Activated T-cell treated with anti-CD3 and anti-CD28 coated beads, Interleukin-2, amount 50 U/mL, for 48 hours (primary cell): Measurements from ENCODE around the gene HS6ST1.

ENCODE experiments used
- DNase-seq, 2 experiments: peaks; one replicate each; pipeline ENCODE4 v3.0.0-alpha.2; 2020

HS6ST1 gene

DNA sequence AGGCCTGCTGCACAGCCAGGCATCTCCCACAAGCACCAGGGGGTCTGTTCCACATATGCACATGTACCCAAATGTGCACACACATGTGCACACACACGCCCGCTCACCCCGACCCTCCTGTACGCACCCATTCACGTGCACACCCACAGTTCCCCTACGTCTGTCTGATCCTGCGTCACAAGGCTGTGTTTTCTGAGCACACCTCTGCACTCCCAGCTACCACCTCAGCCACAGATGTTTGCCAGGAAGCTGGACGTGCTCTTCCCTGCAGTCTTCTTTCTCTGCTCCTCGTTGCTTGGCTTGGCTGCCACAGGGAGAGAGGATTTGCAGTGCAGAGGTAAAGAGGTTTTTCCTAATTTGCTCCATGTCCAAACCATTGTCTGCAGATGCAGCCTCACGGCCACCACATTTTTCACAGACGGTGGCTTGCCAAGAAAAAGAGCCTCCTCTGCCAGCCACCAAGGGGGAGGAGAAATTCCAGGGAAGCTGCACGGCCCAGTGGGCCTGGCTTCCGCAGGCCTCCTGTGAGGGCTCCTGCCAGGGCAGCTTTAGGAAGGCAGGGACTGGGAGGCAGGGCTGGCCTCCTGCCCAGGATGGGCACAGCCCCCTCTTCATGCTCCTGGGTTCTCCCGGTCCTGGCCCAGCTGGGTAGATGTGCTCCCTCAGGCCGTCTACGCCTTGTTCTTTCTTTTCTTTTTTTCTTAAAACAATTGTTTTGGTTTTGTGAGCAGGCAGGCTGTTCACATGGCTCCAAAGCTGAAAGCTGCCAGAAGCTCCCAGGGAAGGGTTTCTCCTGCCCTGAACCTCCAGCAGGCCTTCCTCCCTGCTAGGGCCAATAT, 29.3 kb upstream of the HS6ST1 start:
- no peak for DNase-seq

DNA sequence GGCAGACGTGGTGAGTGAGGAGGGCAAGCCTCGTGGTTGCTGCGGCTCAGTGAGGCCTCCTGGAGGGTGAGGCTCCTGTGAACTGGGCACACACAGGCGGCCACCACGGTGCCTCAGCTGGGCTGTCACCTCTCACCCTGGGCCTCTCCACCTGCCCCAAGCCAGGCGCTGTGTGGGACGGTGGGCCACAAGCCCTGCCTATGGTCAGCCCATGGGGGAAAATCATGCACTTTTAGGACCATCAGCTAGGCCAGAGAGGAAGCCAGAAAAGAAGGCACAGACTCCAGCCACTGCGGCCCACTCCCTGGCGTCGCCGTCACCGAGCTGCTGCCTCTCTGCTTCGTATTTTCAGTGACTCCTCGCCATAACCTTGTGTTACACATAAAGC, 28.5 kb upstream of the HS6ST1 start:
- DNase-seq, result no peak

DNA sequence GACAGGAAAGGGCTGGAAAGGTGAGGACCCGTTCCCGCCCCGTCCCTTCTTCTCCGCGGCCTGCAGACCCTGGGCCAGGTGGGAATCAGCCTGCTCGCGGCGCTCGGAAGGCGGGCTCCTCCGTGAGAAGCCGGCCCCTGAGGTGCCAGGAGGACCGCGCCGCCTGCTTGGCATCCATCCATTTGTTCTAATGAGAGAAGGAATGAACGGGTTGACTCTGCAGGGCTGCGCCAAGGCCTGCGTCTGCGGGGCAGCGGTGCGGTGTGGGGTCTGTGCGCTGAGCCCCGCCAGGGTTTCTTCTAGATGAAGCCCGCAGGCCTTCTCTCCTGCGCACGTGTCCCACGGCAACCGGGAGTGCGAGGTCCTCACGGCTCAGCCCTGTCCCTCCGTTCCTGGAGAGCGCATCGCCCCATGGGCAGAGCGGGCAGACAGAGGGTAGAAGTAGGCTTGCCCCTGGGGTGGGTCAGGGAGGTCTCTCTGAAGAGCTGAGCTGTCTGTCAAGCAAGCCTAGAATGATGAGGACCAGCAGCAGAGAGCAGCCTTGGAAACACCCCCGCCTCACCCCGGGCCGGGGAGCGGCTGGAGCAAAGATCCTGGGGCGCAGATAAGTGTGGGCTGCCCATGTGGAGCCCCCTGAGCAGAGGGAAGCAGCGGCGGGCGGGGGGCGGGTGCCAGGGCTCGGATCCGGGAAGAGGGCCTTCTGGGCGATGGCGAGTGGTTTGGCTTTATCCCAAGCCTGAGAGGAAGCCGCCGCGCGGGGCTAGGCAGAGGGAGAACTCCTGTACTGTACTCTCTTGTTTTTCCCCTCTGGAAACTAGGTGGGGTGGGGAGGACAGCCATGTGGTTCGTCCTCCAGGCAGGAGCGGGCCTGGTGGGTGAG, 27.9 kb upstream of the HS6ST1 start:
- peak in 1 of 2 experiments; percentile 4 for DNase-seq

DNA sequence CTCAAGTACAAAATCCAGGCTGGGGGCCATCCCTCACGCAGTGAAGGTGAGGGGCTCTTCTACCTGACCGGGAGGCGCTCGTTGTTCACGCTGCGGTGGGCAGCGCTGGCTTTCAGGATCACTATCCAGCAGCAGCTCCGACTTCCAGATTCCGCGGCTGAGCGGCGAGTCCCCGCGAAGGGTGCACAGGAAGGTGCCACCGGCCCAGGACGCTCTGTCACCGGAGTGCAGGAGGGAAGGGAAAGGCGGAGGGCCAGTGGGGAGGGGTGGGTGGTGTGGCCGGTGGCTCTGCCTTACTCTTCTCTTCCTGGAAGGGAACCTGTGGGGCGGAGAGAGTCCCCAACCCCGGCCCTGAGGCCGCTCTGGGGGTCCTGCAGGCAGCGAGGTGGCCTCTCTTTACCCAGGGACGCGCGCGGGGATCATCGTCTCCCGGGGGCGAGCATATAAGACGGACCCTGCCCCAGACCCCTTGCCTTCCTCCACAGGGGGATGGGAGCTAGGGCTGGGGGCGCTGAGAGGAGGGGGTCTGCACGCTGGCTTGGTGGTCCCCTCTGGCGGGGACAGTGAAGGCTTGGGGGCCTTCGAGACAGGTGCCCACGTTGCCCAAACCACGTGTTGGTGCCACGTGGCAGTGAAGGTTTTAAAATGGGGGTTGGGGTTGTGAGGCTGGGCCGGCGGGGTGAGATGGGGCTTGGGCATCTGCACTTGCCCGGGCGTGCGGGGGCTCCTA, 26.9 kb upstream of the HS6ST1 start:
- DNase-seq, result peak in 1 of 2 experiments; percentile 1

DNA sequence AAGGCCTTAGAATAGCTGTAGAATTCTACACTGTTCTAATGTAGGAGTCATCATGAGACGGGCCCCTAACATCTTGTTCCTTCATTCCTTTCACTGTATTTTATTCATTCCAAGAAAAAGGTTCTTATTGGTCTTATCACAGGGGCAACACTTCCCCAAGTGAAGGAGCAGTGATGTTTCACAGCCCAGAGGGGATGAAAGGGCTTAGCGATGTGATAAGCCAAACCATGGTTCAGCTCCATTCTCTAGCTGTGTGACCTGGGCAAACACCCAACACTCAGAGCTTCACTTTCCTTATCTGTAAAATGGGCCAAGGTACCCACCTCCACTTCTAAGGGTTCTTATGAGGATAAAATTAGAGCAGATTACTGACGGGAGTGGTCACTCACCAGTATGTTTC, 25.4 kb upstream of the HS6ST1 start:
- DNase-seq, result no peak

DNA sequence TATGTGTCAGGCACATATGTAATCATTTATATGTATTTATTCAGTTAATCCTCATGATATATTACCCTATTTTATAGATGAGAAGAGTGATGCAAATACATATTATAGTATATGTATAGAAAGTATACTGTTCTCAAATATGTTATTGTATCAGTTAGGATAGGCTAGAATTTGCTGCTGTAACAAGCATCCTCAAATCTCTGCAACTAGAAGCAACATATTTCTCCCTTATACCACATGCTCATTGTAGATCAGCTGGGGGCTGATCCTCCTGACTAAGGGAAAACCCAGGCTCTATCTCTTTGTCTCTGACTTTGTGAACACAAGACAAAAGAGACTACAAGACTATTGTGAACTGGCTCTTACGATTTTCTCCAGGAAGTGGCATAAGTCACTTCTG, 24.8 kb upstream of the HS6ST1 start:
- DNase-seq, result no peak

DNA sequence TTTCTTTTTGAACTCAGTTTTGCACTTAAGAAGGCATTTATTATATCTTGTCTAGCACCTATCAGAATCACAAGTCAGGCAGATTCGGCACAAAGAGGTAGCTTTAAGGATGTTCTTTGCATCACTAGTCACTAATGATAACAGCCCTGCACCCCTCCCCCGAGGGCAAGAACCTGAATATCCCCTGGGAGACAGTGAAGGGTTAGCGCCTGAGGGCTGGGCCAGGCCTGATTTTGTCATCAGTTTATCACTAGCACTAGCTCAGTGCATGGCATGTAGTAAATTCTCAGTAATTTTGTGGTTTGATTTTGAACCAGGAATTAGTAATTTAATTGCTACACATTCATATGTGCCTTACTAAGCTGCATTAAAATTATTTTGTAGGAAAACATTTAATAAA, 23.9 kb upstream of the HS6ST1 start:
- no peak for DNase-seq

DNA sequence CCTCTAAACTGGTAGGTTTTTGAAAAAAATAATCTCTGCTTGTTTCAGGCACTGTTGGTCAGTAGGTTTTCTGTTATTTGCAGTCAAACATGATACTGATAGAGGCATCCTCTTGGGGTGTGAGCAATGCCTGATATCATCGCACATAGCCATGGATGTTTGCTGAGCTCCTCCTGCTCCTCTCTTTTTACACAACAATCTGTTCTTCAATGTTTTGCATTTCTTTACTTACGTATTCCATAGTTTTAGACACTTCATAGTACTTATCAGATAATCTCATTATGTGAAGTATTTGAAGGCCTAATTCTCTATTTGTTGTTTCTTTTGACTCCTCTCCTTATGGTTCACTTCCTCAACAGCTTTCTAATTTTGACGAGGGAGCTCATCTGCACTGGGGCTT, 23.0 kb upstream of the HS6ST1 start:
- no peak for DNase-seq

DNA sequence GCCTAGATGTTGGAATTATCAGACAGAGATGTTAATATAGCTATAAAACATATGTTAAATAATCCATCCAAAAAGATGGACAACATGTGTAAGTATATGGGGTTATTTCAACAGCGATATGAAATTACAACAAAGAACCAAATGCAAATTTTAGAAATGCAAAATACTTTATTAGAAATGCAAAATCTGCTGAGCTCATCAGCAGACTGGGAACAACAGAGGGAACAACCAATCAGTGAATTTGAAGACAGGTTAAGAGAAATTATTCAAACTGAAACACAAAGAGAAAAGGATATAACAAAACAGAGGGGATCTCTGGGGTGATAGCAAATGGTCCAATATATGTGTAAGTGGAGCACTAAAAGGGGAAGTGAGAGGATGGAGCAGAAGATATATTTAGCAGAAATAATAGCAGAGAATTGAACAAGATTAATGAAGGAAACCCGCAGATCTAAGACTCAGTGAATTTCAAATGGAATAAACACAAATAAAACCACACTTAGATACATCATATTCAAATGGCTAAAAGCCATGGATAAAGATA, 13.5 kb upstream of the HS6ST1 start:
- no peak for DNase-seq

DNA sequence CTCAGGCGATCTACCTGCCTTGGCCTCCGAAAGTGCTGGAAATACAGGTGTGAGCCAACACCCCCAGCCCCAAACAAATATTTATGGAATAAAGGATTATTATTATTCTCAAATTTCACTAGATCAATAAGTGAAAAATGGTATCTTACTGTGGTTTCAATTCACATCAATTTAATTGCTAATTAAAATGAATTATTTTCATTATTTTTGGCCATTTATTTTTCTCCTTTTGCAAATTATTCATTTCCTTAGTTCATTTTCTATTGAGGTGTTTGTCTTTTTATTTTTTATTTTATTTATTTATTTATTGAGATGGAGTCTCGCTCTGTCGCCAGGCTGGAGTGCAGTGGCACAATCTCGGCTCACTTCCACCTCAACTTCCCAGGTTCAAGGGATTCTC, 11.9 kb upstream of the HS6ST1 start:
- DNase-seq, result no peak

DNA sequence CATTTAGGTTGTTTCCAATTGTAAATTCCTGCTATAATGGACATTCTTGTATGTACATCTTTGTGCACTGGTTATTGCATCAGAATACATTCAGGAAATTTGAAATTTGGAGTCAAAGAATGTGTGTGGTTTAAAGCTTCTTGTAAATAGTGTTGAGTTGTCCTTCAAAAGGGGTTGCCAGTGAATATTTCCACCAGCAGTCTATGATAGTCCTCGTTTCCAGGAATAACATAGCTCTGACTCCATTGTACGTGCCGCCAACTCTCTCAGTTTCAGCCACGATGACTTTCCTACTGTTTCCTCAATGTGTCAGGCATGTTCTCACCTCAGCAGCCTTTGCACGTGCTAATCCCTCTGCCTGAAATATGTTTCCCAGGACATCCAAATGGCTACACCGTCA, 10.9 kb upstream of the HS6ST1 start:
- DNase-seq, result peak in 1 of 2 experiments; percentile 40

DNA sequence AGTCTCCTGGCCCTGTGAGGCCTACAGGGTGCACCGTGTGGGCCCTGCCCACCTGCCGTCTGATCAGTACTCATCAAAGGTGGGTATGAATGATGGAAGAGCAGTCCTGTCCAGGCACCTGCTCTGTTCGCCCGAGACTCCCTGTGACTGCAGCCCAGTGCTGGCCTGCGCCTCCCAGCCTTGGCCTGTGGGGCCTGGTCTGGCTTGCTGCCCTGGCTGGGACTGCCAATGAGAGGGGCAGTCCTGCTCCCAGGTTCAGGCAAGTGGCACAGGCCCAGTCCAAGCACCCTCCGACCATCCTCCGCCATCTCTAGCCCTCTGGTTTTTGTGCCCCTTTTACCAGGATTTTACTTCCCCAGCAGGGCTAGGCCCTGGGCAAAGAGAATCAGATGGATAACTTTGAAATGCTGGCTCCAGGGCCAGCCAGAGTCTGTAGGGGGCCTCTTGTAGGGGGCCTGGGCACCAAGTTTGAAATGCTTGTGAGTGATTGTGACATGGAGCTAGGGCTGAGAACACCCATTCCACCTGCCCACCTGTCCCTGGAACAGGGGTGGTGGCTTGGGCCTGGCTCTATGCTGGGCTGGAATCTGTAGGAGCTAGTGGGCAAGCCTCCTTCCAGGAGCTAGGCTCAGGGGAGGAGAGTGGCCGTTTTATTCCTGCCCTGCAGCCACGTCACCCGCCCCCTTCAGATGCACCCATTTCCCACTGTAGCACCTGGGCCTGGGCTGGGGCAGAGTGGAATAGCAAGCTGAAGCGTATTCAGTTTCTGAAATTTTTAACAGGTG, 8.7 kb upstream of the HS6ST1 start:
- peak in 1 of 2 experiments; percentile 13 for DNase-seq

DNA sequence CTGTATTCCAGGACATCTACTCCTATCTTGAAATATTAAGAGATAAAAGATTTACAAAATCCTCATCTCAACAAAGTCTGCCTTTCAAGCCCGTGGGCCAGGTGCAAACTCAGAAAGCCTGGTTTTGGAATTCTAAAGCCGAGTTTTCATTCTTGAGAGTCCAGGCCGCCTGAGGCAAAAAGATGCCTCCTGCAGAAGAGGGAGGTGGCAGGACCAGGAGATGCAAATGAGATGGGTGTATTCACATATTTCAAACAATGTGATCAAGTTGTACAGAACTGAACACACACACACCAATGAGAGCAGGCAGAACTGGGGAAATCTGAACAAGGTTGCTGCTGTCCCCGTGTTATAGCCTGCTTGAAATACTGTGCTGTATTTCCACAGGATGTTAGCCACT, 7.7 kb upstream of the HS6ST1 start:
- DNase-seq, result peak in 1 of 2 experiments; percentile 12

DNA sequence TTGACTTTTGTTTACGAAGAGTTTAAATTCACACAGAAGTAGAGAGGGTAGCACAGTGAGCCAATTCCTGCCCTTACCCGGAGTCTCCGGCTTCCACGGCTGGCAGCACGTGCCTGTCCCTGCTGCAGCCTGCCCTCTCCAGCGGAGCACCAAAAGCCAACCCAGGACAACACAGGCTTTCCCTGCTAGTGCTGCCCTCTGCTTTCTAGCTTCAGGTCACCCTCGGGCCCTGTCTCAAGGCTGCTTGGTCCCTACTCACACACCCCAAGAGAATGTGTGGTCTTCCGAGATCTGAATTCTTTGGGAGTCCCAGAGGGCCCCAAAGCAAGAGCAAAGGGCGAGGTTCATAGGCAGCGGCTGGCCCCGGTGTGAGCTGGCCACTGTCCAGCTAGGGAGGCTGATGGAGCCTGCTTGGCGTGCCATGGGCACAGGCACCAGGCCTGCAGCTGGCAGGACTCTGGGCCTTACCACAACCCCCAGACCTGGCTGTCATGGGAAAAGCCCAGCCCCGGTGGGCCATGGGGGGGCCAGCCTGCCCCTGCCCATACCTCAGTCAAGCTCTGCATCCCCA, 7.0 kb upstream of the HS6ST1 start:
- DNase-seq, result peak in 1 of 2 experiments; percentile 14

DNA sequence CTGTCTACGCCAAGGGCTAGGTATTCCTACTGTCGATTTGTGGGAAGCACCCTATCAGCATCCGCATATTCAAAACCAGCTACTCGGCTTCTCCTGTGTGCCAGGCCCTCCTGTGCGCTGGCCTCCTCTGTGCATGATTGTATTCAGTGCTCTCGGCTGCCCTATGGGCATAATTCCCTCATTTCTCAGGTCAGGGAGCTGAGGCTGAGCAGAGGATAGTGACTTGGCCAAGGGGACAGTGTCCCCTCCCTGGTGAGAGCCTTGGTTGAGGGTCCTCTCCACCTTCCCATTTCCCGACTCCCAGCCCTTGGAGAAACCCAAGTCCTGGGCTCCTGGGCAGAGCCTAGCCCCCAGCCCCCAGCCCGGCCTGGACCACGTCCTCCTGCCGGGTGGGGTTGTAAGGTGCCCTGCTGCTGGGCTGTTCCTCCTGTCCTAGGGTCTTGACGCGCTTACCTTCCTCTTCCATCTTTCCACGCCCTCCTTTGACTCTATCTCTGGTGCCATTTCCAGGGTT, 6.3 kb upstream of the HS6ST1 start:
- DNase-seq, result peak; percentile 8 to 9

DNA sequence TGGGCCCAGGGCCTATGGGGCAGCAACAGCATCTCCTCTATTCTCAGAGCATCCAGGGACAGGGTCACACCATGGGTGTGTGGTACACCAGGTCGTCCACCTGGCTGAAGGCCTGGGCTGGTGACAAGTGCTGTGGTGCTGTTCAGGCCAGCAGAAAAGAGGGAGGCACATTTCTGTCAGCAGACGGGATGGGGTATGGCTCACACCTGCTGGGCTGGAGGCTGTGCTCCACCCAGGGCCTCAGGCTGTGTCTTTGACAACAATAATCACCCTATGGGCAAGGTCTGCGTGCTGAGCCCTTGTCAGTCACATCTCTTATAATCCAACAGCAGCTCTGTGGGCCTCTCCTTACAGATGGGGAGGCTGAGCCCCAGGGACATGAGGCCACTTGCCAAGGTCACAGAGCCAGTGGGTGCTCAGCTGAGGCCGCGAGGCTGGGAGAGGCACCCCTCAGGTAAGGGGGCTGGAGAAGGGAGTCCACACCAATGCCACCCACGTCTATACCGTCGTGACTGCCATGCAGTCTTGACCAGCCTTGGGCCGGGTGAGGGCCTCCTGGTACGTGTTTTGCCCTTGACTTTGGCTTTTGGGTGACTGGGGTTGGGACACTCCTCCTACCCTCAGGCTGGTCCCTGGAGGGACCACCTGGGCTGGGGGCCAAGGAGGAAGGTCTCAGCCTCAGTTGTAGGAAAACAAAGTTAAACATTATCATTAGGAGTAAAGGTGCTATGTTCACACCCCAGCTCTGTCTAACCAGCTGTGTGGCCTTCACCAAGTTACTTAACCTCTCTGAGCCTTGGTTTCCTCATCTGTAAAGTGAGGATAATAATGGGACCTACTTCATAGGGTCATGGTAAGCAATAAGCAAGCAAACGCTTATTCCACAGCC, 5.6 kb upstream of the HS6ST1 start:
- DNase-seq, result peak; percentile 17 to 18

DNA sequence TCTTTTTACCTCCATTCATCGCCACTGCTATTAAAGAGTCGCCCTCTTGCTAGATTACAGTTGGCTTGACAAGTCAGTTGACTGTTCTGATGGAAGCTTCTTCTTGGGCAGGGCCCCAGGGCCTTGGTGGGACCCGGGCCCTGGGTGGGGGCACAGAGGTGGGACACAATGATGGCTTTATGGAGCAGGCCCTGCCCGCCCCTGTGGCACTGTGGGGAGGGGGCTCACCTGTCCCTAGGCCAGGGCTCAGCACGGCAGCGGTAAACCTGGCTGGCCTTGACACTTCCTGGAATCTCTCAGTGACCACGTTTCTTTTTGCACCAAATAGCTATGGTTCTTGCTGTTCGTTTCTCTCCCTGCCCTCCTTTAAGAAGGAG, 4.9 kb upstream of the HS6ST1 start:
- no peak for DNase-seq

DNA sequence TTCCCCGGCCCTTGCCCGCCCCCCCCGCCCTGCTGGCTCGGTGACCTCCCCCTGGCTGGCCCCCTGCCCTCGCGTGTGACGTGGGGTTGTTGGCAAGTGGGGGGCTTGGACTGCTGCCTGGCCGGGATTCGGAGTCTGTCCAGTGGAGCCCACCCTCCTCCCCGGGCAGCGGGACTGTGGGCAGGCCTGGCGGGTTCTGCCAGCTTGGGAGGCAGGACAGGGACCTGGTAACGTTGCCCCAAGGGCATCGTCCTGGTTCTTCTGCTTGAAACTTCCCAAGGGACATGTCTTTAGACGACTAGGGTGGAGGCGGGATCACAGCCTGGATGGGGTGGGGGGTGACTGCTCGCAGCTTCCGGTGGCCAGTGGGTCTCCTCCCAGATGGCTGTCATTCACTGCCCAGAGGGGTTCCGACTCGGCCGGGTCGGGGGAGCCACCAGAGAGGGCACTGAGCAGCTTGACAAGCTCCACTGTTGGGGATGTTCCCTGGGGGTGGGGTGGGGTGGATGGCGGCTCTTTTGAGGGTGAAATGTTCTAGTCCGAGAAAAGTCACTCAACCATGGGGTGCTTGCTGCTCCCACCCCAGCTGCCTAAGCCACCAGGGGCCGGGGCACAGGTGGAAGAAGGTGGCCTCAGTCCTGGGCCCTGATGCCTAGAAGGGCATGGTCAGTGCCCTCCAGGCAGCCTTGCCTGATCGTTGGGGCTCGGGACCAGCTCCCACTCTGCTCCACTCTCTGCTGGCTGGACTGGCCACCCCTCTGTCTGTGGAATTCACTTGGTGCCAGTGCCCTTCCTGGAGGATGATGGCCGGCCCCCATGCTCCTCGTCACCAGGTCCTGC, 4.3 kb upstream of the HS6ST1 start:
- DNase-seq, result peak; percentile 19 to 23
